Testis (tissue), 2 donors: ENCODE measurements around the gene DENND2A.

Experiments
- POLR2A ChIP-seq: fragments of 450-650 bp; IDR thresholded peaks from one replicate; pipeline ENCODE4 v1.6.1; 2017; ENCODE audit warnings: antibody characterized with exemption, mild to moderate bottlenecking, moderate library complexity
- TF ChIP-seq, protein P1 (sequence below), 3 experiments: fragments of 450-650 bp in 2 of 3; fragments of 200-600 bp in 1 of 3; sonication (generic) in 1 of 3; IDR thresholded peaks; one replicate each; pipeline ENCODE4 v1.5.1; 2016 to 2019; ENCODE audit warnings: antibody characterized with exemption in 3 of 3, mild to moderate bottlenecking in 2 of 3, moderate library complexity in 1 of 3

DNA sequence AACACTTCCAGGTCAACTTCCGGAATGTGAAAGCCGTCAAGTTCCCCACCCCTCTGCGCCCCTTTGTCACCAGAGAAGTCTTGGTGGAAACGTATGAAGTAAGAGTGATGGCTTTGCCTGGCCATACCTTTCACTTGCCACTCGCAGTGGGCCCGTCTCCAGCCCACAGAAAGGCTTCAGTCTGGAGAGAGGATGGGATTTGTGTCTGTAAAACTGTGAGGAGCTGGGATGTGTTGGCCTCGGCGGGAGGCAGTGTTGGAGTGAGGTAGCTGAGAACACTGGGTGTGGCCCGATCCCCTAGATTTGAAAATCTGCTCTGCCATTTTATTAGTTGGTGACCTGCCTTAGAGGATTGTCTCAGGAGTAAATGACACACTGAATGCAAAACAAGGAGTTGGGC is 38.6 kb upstream of the DENND2A start:
- TF ChIP-seq, protein P1, sequence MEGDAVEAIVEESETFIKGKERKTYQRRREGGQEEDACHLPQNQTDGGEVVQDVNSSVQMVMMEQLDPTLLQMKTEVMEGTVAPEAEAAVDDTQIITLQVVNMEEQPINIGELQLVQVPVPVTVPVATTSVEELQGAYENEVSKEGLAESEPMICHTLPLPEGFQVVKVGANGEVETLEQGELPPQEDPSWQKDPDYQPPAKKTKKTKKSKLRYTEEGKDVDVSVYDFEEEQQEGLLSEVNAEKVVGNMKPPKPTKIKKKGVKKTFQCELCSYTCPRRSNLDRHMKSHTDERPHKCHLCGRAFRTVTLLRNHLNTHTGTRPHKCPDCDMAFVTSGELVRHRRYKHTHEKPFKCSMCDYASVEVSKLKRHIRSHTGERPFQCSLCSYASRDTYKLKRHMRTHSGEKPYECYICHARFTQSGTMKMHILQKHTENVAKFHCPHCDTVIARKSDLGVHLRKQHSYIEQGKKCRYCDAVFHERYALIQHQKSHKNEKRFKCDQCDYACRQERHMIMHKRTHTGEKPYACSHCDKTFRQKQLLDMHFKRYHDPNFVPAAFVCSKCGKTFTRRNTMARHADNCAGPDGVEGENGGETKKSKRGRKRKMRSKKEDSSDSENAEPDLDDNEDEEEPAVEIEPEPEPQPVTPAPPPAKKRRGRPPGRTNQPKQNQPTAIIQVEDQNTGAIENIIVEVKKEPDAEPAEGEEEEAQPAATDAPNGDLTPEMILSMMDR (IDR thresholded peaks at IDR 0.05) = no peak
- no peak for TF ChIP-seq POLR2A
